ENCODE data around the gene USH2A. TPM values are rescaled to one million over a fixed set of nuclear protein-coding genes. Genes with fewer than 3 reads are reported as not detected.

Gene USH2A
- polyA plus RNA-seq, 1 of the 3 experiments (the other 2 are of a cell fraction), result under 0.01 TPM

GRCh38 chr1:216034506-216034905, 388.7 kb downstream of the USH2A start:
- no peaks in the 10 kb centered on the region for H3K9me2 ChIP-seq
- no peaks in the 10 kb centered on the region for H4K20me1 ChIP-seq (ENCODE audit: insufficient read depth)
- POLR2A ChIA-PET, result no interaction called here
- no peak overlapping the region for H2AFZ ChIP-seq (ENCODE audit: low read depth)
- no peaks in the 10 kb centered on the region for H3K27me3 ChIP-seq (ENCODE audit: insufficient read depth)
- DNase-seq, result no peak
- no peak overlapping the region for H3K4me3 ChIP-seq (ENCODE audit: low read depth in 2 of 2, low read length in 1 of 2)
- H3F3A ChIP-seq (replicated peaks; ENCODE audit: insufficient read depth), result no peaks in the 10 kb centered on the region
- CTCF ChIA-PET, result no interaction called here
- H3K36me3 ChIP-seq (replicated peaks in 1 of 2; ENCODE audit: control insufficient read depth in 1 of 2, insufficient read depth in 2 of 2, low read length in 1 of 2), result no peaks in the 10 kb centered on the region
- H3K79me2 ChIP-seq (ENCODE audit: insufficient read depth), result no peaks in the 10 kb centered on the region
- TF ChIP-seq ELF1 (IDR thresholded peaks at IDR 0.05) (no peak), CHD2 (IDR thresholded peaks at IDR 0.05; ENCODE audit: low read length, partially characterized antibody) (no peak), IRF3 (IDR thresholded peaks at IDR 0.05; ENCODE audit: low read depth, low read length) (no peak), GABPA (IDR thresholded peaks at IDR 0.05; ENCODE audit: low read depth) (no peak), ZBTB33 (IDR thresholded peaks at IDR 0.05; ENCODE audit: borderline replicate concordance, low read depth) (no peak), NRF1 (IDR thresholded peaks at IDR 0.05; ENCODE audit: low read depth, low read length) (no peak), TCF12 (IDR thresholded peaks at IDR 0.05) (no peak), FOXM1 (IDR thresholded peaks at IDR 0.05; ENCODE audit: low read depth) (no peak), SIN3A (IDR thresholded peaks at IDR 0.05; ENCODE audit: borderline replicate concordance, low read depth, low read length) (no peak), EZH2phosphoT487 (IDR thresholded peaks at IDR 0.05; ENCODE audit: borderline replicate concordance, low read depth) (no peak), POLR2AphosphoS5 (IDR thresholded peaks at IDR 0.05; ENCODE audit: low read depth, low read length) (no peak), SMC3 (IDR thresholded peaks at IDR 0.05; ENCODE audit: low read depth, low read length) (peak; percentile 43; the same call in 1 of the 2 replicates), RCOR1 (IDR thresholded peaks at IDR 0.05; ENCODE audit: low read length) (no peak), FOXJ3 (CRISPR knock-in tag; IDR thresholded peaks at IDR 0.05) (no peak), TAF1 (IDR thresholded peaks at IDR 0.05; ENCODE audit: borderline replicate concordance, low read depth, low read length) (no peak), RAD21 (IDR thresholded peaks at IDR 0.05; ENCODE audit: low read length) (peak; percentile 64), MXI1 (IDR thresholded peaks at IDR 0.05; ENCODE audit: low read depth, low read length) (no peak), FOSL2 (IDR thresholded peaks at IDR 0.05; ENCODE audit: borderline replicate concordance, low read depth) (no peak), CTCF (IDR thresholded peaks at IDR 0.05) (peak; percentile 32; the same call in 1 of the 2 replicates), USF2 (IDR thresholded peaks at IDR 0.05; ENCODE audit: borderline replicate concordance, low read depth, low read length) (no peak), NFIC (IDR thresholded peaks at IDR 0.05; ENCODE audit: borderline replicate concordance) (no peak), EP300 (IDR thresholded peaks at IDR 0.05; ENCODE audit: borderline replicate concordance in 1 of 2, low read depth in 1 of 2, low read length in 1 of 2) (no peak), YY1 (IDR thresholded peaks at IDR 0.05; ENCODE audit: low read depth) (no peak), RXRA (IDR thresholded peaks at IDR 0.05; ENCODE audit: borderline replicate concordance, low read depth) (no peak), JUND (IDR thresholded peaks at IDR 0.05) (no peak), TEAD4 (IDR thresholded peaks at IDR 0.05; ENCODE audit: borderline replicate concordance, insufficient read depth) (no peak), RFX5 (IDR thresholded peaks at IDR 0.05; ENCODE audit: low read length) (no peak)
- H3K9me3 ChIP-seq, result no peaks in the 10 kb centered on the region
- no peak overlapping the region for H3K27ac ChIP-seq (ENCODE audit: low read depth in 2 of 2, low read length in 1 of 2)
- H3K4me1 ChIP-seq (ENCODE audit: control insufficient read depth in 1 of 2, insufficient read depth in 2 of 2, low read depth in 1 of 2, low read length in 1 of 2), result no peaks in the 10 kb centered on the region
- no peak overlapping the region for H3K9ac ChIP-seq
- WGBS (ENCODE audit: low lambda C conversion rate), result 48% methylated on average over 3 of the region's 3 CpGs
- no peak overlapping the region for H3K4me2 ChIP-seq
